Gastroesophageal sphincter (tissue), 4 donors: ENCODE data around the gene CTAG1A. TPM values are rescaled to one million over a fixed set of nuclear protein-coding genes. Genes with fewer than 3 reads are reported as not detected.
"Not testable (repeated sequence)": the region's sequence is repeated elsewhere in the genome, so short reads cannot be mapped to it uniquely, and the experiment has no call there.

ENCODE experiments used
- ATAC-seq: fragments of 150-250 bp; one replicate; pipeline ENCODE4 v1.9.1; 2016; ENCODE audit warnings: mild to moderate bottlenecking, moderate library complexity
- H3K27ac ChIP-seq, 4 donors: fragments of 200-600 bp; sonication (generic) in 3 of 4; 1 replicate in 3 of 4; 2 replicates in 1 of 4; pipeline ENCODE4 v1.5.1; 2016 to 2019
- H3K27me3 ChIP-seq: fragments of 200-600 bp; sonication (generic); one replicate; pipeline ENCODE4 v1.5.1; 2019
- H3K36me3 ChIP-seq, 2 donors: fragments of 200-600 bp; sonication (generic); one replicate each; pipeline ENCODE4 v1.5.1; 2019; ENCODE audit warnings: control low read depth in 1 of 2
- H3K4me1 ChIP-seq, 3 donors: fragments of 200-600 bp; sonication (generic); 1 replicate in 2 of 3; 2 replicates in 1 of 3; pipeline ENCODE4 v1.5.1; 2016 to 2019; ENCODE audit warnings: control low read depth in 2 of 3
- H3K4me3 ChIP-seq, 2 donors: fragments of 200-600 bp; sonication (generic); one replicate each; pipeline ENCODE4 v1.5.1; 2019; ENCODE audit warnings: mild to moderate bottlenecking in 1 of 2, moderate library complexity in 1 of 2
- H3K9me3 ChIP-seq, 3 donors: fragments of 200-600 bp; sonication (generic); one replicate each; pipeline ENCODE4 v1.5.1; 2017 to 2019; ENCODE audit warnings: control low read depth in 2 of 3
- CTCF ChIP-seq, 4 experiments: fragments of 200-600 bp in 2 of 4; fragments of 450-650 bp in 2 of 4; sonication (generic) in 1 of 4; IDR thresholded peaks; one replicate each; pipeline ENCODE4 v1.5.1; 2017 to 2019; ENCODE audit warnings: antibody characterized with exemption in 4 of 4, mild to moderate bottlenecking in 2 of 4, moderate library complexity in 2 of 4
- EP300 ChIP-seq: sonication (generic); formaldehyde crosslinking; IDR thresholded peaks from one replicate; pipeline ENCODE4 v1.6.1; 2017; ENCODE audit warnings: antibody characterized with exemption, mild to moderate bottlenecking
- POLR2A ChIP-seq, 2 donors: fragments of 450-650 bp; IDR thresholded peaks; one replicate each; pipeline ENCODE4 v1.6.1; 2017; ENCODE audit warnings: antibody characterized with exemption in 2 of 2, mild to moderate bottlenecking in 2 of 2, moderate library complexity in 1 of 2
- POLR2AphosphoS5 ChIP-seq: sonication (generic); formaldehyde crosslinking; IDR thresholded peaks from one replicate; pipeline ENCODE4 v1.6.1; 2017; ENCODE audit warnings: antibody characterized with exemption
- WGBS, 2 donors: methylation state at CpG; one replicate each; pipeline ENCODE4 v1.1.5; 2018; ENCODE audit warnings: low coverage in 1 of 2; 5-methylcytosine and 5-hydroxymethylcytosine counted together
- total RNA-seq, 4 donors: library from RNA; depleted of rRNA; stranded (reverse); fragments of >200 nt; gene quantifications; one replicate each; pipeline ENCODE4 v1.1.0, GENCODE V29; 2016

The CTAG1A gene
- total RNA-seq, 4 donors from 2014 or later: not detected

DNA sequence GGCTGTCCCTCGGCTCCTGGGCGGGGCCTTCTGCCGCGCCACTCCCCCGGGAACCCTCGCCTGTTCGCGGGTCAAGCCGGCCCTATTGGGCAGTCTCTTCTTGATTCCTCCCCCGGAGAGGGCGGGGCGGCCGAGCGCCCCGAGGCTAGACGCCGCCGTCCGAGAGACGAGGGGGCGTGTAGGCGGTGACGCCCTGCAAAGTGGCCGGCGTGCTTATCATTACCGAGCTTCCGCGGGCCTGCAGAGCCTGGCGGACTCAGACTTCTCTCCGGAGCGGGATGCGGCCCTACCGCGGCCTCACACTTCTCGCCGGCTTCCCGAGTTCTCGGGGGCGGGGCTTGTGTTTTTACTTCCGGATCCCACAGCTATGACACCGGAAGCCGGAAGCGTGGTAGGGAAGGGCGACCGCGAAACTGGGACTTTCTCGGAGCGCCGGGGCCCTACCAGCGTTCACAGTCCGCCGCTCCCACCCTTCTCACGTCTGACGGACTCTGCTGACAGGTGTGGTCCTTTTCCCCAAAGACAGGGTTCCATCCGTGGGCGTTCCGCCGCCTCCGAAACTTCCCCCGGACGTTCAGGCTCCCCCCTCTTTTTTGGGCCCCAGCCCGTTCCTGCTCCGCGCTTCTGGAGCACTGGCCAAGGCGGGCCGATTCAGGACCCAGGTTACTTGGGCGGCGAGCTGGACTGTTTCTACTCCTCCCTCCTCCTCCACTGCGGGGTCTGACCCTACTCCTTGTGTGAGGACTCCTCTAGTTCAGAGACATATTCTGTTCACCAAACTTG lies 37.5 kb upstream of the CTAG1A start, which contains the start of gene IKBKG:
Gene IKBKG, plus strand, starts transcription at position 376 of the 783 bp plus-strand sequence. CDS start 4,383 bp downstream, outside the sequence.
- no peaks in the 10 kb centered on the region for H3K27me3 ChIP-seq
- ATAC-seq: peak; percentile 93
- H3K4me3 ChIP-seq: peak within 1 kb of the TSS; percentile 69 to 70
- no peak for TF ChIP-seq CTCF (IDR thresholded peaks at IDR 0.05)
- no peak for TF ChIP-seq POLR2A (IDR thresholded peaks at IDR 0.05)
- TF ChIP-seq POLR2AphosphoS5: peak; percentile 37
- TF ChIP-seq EP300: no peak
- H3K36me3 ChIP-seq: peaks cover 0 to 4% of the 10 kb centered on the region in 2 donors
- peaks cover 0 to 41% (median 0%) of the 10 kb centered on the region in 3 donors for H3K4me1 ChIP-seq
- peak within 1 kb of the TSS; percentile 76 to 90 (median 88) for H3K27ac ChIP-seq
- WGBS, 2 donors: 0 to 26% methylated on average over 1 to 13 of the region's 69 CpGs
- H3K9me3 ChIP-seq: no peaks in the 10 kb centered on the region

DNA sequence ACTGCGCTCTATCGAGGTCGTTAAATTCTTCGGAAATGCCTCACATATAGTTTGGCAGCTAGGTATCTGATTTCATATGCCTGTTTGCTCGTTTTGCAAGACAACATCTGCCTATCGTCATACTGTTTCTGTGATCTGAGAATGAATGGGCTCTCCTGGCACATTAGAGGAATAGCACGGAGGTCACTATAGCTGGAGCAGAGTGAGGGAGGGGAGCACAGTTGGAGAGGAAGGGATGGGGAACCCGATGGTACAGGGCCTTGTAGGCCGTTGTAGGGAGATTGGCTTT lies 37.0 kb upstream of the CTAG1A start:
- TF ChIP-seq POLR2AphosphoS5 (no peak), POLR2A (IDR thresholded peaks at IDR 0.05) (no peak), CTCF (IDR thresholded peaks at IDR 0.05) (no peak), EP300 (no peak)
- Histone ChIP-seq H3K27me3 (no peaks in the 10 kb centered on the region), H3K4me3 (peak overlapping the region; percentile 69 to 70), H3K4me1 (peaks cover 0 to 36% (median 0%) of the 10 kb centered on the region in 3 donors), H3K9me3 (no peaks in the 10 kb centered on the region), H3K27ac (peak overlapping the region; percentile 76 to 90 (median 88)), H3K36me3 (peaks cover 0 to 9% of the 10 kb centered on the region in 2 donors)
- no peak for ATAC-seq
- WGBS, 2 donors: 0 to 38% methylated on average over 5 to 7 of the region's 9 CpGs

DNA sequence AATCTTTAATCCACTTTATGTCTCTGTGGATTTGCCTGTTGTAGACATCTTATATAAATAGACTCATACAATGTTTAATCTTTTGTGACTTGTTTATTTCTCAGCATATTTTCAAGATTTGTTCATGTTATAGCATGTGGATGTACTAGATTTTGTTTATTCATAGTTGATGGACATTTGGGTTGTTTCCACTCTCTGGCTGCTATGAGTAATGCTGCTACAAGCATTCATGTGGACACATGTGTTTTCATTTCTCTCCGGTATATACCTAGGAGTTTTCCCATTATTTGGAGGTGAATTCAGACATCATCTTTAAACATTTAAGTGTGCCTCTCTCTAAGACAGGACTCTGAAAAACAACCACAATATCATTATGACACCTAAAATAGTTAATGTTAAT lies 35.2 kb upstream of the CTAG1A start:
- no peaks in the 10 kb centered on the region for H3K9me3 ChIP-seq
- H3K27me3 ChIP-seq: no peaks in the 10 kb centered on the region
- ATAC-seq: no peak
- no peak for TF ChIP-seq EP300
- TF ChIP-seq POLR2AphosphoS5: no peak
- no peak for TF ChIP-seq CTCF (IDR thresholded peaks at IDR 0.05)
- TF ChIP-seq POLR2A (IDR thresholded peaks at IDR 0.05): no peak
- no peak overlapping the region for H3K27ac ChIP-seq
- peaks cover 0 to 35% (median 0%) of the 10 kb centered on the region in 3 donors for H3K4me1 ChIP-seq
- WGBS, 2 donors: 14 to 56% methylated on average over 1 of the region's 1 CpG
- no peak overlapping the region for H3K4me3 ChIP-seq
- peaks cover 0 to 25% of the 10 kb centered on the region in 2 donors for H3K36me3 ChIP-seq

DNA sequence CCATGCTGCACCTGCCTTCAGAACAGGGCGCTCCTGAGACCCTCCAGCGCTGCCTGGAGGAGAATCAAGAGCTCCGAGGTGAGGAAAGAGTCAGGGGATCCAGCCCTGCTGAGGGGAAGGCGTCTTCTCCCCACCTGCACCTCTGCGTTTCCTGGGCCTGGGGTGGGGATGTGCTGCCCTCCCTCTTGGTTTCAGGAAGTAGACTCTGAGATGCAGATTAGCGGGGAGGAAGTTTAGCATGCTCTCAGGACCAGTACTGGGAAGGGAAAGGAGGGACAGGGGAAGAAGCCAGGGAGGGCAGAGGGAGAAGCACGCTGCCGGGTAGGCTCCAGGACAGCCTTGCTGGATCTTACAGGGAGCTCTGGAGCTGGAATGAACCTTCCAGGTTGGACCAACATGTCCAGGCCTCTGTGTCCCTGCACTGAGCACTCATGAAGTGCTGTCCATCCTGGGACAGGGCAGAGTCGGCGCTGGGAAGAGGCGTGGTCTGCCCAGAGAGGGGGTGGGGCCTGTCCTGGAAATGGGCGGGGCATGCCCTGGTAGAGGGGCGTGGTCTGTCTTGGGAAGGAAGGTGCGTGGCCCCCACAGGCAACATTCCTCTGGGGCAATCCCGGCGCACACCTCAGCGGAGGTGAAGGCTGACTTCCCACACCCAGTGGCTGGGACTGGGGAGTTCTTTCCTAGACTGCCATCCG lies 32.7 kb upstream of the CTAG1A start:
- WGBS, 2 donors: no CpG with 5 or more reads among the region's 18 CpGs
- not testable (repeated sequence) for H3K27ac ChIP-seq, H3K9me3 ChIP-seq, ATAC-seq, H3K27me3 ChIP-seq, H3K4me3 ChIP-seq
- peaks cover 0 to 28% (median 0%) of the 10 kb centered on the region in 3 donors for H3K4me1 ChIP-seq
- H3K36me3 ChIP-seq: peaks cover 0 to 29% of the 10 kb centered on the region in 2 donors

- no CpG with 5 or more reads among the region's 24 CpGs for WGBS, 2 donors
- not testable (repeated sequence) for H3K27me3 ChIP-seq, H3K9me3 ChIP-seq, H3K27ac ChIP-seq, ATAC-seq, H3K4me1 ChIP-seq, H3K4me3 ChIP-seq
- peaks cover 0 to 18% of the 10 kb centered on the region in 2 donors for H3K36me3 ChIP-seq
Measured at GRCh38 chrX:154558060-154558690, 26.8 kb upstream of the CTAG1A start.

GRCh38 chrX:154558896-154559295 lies 26.0 kb upstream of the CTAG1A start:
- H3K9me3 ChIP-seq, H3K4me1 ChIP-seq, ATAC-seq, H3K27ac ChIP-seq, H3K27me3 ChIP-seq, H3K4me3 ChIP-seq: not testable (repeated sequence)
- no CpG with 5 or more reads among the region's 21 CpGs for WGBS, 2 donors
- H3K36me3 ChIP-seq: peaks cover 0 to 11% of the 10 kb centered on the region in 2 donors

- not testable (repeated sequence) for H3K4me1 ChIP-seq, H3K9me3 ChIP-seq, H3K27me3 ChIP-seq, H3K36me3 ChIP-seq, H3K27ac ChIP-seq, ATAC-seq, H3K4me3 ChIP-seq
- no CpG with 5 or more reads among the region's 31 CpGs for WGBS, 2 donors
Measured at GRCh38 chrX:154560326-154560725, 24.6 kb upstream of the CTAG1A start.

- H3K4me1 ChIP-seq, H3K36me3 ChIP-seq, H3K27ac ChIP-seq, H3K9me3 ChIP-seq, H3K27me3 ChIP-seq, H3K4me3 ChIP-seq: not testable (repeated sequence)
- ATAC-seq: peak; percentile 42
- WGBS, 2 donors: no CpG with 5 or more reads among the region's 10 CpGs
Measured at GRCh38 chrX:154562295-154562694, 22.6 kb upstream of the CTAG1A start.

- not testable (repeated sequence) for H3K4me1 ChIP-seq, H3K9me3 ChIP-seq, H3K4me3 ChIP-seq, H3K27ac ChIP-seq, H3K36me3 ChIP-seq, ATAC-seq, H3K27me3 ChIP-seq
- WGBS, 2 donors: no CpG with 5 or more reads among the region's 11 CpGs
Measured at GRCh38 chrX:154570361-154570760, 14.6 kb upstream of the CTAG1A start.
